ENCODE data around the gene ANKRD36C.
"Not testable (repeated sequence)": the region's sequence is repeated elsewhere in the genome, so short reads cannot be mapped to it uniquely, and the experiment has no call there.

The ANKRD36C gene

GRCh38 chr2:95991351-95992094 is at the start of gene ANKRD36C:
ANKRD36C (minus strand) TSS chr2:95991824; CDS start chr2:95991708, 116 bp downstream.
- peak; percentile 25 for DNase-seq (ENCODE audit: low spot score)
- in situ Hi-C loops (cut with MboI; ENCODE audit: low pct_unique_long_range_greater_than_20kb, low sequenced_read_pairs, unreplicated experiment): not testable (repeated sequence)

DNA sequence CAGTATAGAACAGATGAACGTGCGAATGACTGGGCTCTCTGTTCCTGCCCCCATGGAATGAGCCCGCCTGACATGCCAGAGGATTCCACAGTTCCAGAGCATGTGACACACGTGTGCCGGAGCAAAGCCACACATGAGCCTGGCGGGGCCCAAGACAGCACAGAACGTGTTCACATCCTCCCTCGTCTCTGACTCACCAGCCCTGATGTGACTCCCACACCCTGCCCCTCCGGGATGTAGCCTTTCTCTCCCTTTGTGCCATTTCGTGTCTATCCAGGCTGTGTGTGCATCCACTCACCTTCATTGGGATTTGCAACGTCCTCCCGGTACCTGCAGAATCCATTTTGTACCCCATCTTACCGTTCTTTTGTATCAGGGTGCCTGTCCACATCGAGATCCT is 43.9 kb upstream of the ANKRD36C start:
- not testable (repeated sequence) for DNase-seq (ENCODE audit: low spot score)

DNA sequence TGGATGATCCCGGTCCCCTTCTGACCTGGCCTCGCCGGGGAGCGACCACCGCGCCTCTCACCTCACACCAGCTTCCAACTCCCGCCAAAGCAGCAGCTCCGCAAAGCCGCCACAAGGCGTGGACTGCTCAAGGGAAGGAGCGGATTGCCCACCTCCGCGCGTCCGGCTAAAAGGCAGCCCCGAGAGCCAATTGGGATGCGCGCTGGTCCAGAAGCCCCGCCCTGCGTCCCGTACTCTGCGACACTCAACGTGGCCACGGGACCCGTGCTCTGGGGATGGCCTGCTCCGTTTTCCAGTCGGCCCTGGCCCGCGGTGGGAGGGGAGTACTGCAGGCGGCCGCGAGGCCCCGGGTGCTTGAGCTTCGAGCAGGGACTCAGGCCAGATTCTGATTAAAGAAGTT is 43.2 kb upstream of the ANKRD36C start, which contains the start of gene GPAT2:
TSS of gene GPAT2 (minus strand) at position 125 of the 400 bp plus-strand sequence. CDS start 2,557 bp downstream, outside the sequence.
- in situ Hi-C loops (cut with MboI; ENCODE audit: low pct_unique_long_range_greater_than_20kb, low sequenced_read_pairs, unreplicated experiment); DNase-seq (ENCODE audit: low spot score): not testable (repeated sequence)

More for the DNA sequence above, 43.9 kb upstream of the ANKRD36C start:
- in situ Hi-C loops (cut with MboI; ENCODE audit: low pct_unique_long_range_greater_than_20kb, low sequenced_read_pairs, unreplicated experiment): not testable (repeated sequence)

- DNase-seq (ENCODE audit: low spot score); in situ Hi-C loops (cut with MboI; ENCODE audit: low pct_unique_long_range_greater_than_20kb, low sequenced_read_pairs, unreplicated experiment): not testable (repeated sequence)
Measured at GRCh38 chr2:96033997-96034396, 42.4 kb upstream of the ANKRD36C start.

GRCh38 chr2:96027725-96028325 is 36.2 kb upstream of the ANKRD36C start:
- DNase-seq (ENCODE audit: low spot score); in situ Hi-C loops (cut with MboI; ENCODE audit: low pct_unique_long_range_greater_than_20kb, low sequenced_read_pairs, unreplicated experiment): not testable (repeated sequence)

- in situ Hi-C loops (cut with MboI; ENCODE audit: low pct_unique_long_range_greater_than_20kb, low sequenced_read_pairs, unreplicated experiment): not testable (repeated sequence)
Measured at GRCh38 chr2:96025755-96026154, 34.1 kb upstream of the ANKRD36C start.

DNA sequence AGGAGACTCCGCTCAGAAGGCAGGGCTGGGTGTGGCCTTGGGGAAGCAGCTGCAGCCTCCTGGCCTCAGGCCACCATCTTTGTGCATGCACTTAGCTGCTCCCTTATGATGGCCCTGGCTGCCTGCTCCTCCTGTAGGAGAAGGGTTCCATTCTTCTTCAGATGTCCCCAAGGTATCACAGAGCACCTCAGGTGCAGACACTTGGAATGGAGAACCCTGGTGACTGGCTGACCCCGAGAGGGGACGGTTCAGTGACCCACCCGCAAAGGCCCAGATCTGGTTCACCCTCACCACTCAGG is 33.5 kb upstream of the ANKRD36C start:
- DNase-seq (ENCODE audit: low spot score): peak; percentile 5
- in situ Hi-C loops (cut with MboI; ENCODE audit: low pct_unique_long_range_greater_than_20kb, low sequenced_read_pairs, unreplicated experiment): no loop called here
- no peak for TF ChIP-seq CTCF (IDR thresholded peaks at IDR 0.05; ENCODE audit: extremely low read depth, insufficient read depth, missing control alignments)

More at GRCh38 chr2:96025755-96026154, 34.1 kb upstream of the ANKRD36C start:
- not testable (repeated sequence) for DNase-seq (ENCODE audit: low spot score)

DNA sequence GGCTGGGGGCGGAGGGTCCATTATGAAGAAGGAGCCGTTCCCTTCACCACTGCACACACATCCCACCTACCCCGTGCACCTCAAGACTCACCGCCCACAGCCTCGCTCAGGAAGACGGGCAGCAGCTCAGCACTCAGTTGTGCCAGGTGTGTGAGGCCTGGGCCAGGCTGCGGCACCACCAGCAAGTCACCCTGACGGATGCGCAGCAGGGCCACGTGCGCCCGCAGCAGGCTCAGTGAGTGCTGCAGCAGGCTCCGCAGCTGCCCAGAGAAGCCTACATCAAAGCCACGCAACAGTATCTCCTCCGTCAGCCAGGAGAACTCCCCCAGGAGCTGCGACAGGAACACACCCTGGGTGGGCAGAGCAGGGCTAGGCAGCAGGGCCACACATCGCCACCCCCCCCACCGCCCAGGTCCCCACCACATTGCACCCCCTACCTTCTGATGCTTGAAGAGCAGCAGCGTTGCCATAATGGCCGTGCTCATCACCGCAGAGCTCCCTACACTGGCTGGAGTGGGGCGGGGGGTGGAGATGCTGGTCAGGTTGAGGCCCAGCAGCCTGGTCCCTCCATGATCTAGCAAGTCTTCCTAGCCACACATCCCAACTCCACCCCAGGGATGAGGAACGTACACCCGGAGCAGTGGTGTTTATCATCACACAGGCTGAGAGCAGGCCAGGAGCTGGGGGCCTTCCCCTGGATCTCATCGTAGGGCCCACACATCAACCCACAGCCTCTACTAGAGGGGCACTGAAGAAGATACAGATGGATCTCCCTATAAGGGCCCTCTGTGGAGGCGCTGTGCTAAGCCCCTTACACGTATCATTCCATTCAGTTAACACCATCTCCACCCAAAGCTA is 32.9 kb upstream of the ANKRD36C start:
- in situ Hi-C loops (cut with MboI; ENCODE audit: low pct_unique_long_range_greater_than_20kb, low sequenced_read_pairs, unreplicated experiment): loop anchor here (25.0 kb wide), 1 partner anchor 163 kb away; no protein-coding TSS in a partner anchor
- no peak for TF ChIP-seq CTCF (IDR thresholded peaks at IDR 0.05; ENCODE audit: extremely low read depth, insufficient read depth, missing control alignments)
- DNase-seq (ENCODE audit: low spot score): peak; percentile 1

DNA sequence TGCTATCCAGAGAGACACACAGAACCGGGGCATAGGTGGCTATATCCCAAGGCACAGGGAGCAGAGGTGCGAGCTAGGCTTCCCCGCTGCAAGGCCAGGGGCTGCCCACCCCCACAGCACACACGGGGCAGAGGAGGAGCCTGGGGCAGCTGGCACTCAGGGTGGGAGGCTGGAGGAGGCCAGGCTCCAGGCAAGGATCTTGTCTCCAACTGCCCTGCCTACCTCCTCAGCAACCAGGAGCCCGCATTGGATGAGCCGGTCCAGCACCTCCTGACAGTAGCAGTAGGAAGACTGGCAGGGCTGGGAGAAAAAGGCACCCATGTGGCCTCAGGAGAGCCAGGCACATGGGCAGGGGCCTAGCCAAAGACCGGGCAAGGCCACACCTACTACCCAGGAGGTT is 32.1 kb upstream of the ANKRD36C start:
- not testable (repeated sequence) for DNase-seq (ENCODE audit: low spot score)
- in situ Hi-C loops (cut with MboI; ENCODE audit: low pct_unique_long_range_greater_than_20kb, low sequenced_read_pairs, unreplicated experiment): loop anchor here (25.0 kb wide), 1 partner anchor 164 kb away; no protein-coding TSS in a partner anchor

DNA sequence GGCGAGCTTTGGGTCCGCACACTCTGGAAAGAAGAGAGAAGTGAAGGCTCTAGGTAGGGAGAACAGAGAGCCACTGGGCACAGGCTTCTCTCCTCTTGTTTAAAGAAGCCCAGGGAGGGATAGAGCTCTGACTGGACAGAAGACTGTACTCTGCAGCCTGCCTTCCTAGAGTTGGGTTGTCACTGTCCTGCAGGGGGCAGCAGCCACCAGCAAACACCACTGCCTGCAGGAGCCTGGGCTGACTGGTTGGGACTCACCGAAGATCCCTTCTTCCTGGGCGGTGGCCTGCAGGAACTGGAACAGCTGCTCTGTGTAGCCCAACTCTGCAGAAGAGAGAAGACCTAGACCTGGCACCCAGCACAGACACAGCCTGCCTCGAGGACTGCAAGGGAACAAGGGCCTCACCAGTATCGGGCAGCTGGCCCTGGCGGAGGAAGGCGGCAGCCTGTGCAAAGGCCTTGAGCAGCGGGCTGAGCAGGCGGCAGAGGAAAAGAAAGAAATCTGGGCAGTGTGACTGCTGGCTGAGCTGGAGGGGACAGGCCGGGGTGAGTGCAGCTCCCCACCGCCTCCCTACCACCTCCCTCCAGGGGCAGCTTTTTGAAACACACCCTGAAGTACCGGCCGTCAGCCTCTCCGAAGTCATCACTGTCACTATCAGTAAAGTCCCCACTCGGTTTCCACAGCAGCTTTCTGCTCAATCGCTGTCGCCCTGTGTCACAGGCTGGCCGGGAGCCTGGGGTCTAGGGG is 31.2 kb upstream of the ANKRD36C start:
- peak; percentile 83 for TF ChIP-seq CTCF (IDR thresholded peaks at IDR 0.05; ENCODE audit: extremely low read depth, insufficient read depth, missing control alignments)
- DNase-seq (ENCODE audit: low spot score): peak; percentile 81
- in situ Hi-C loops (cut with MboI; ENCODE audit: low pct_unique_long_range_greater_than_20kb, low sequenced_read_pairs, unreplicated experiment): loop anchor here (25.0 kb wide), 1 partner anchor 164 kb away; no protein-coding TSS in a partner anchor

- DNase-seq (ENCODE audit: low spot score): not testable (repeated sequence)
- in situ Hi-C loops (cut with MboI; ENCODE audit: low pct_unique_long_range_greater_than_20kb, low sequenced_read_pairs, unreplicated experiment): loop anchor here (25.0 kb wide), 1 partner anchor 165 kb away; no protein-coding TSS in a partner anchor
Measured at GRCh38 chr2:96022126-96022525, 30.5 kb upstream of the ANKRD36C start.

DNA sequence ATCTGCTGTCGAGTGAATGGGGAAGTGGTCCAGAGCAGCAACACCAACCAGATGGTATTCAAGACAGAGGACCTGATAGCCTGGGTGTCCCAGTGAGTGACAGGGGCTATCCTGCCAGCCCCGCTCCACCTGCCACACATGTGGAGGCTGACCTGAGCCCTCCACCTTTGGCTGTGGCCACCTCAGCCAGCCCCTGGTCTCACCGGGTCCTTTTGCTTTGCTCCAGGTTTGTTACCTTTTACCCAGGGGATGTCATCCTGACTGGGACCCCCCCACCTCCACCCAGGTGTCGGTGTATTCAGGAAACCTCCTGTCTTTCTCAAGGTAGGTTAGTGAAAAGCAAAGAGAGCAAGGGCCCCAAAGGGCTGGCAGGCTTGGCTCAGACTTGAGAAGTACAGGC is 29.5 kb upstream of the ANKRD36C start:
- in situ Hi-C loops (cut with MboI; ENCODE audit: low pct_unique_long_range_greater_than_20kb, low sequenced_read_pairs, unreplicated experiment): loop anchor here (25.0 kb wide), 1 partner anchor 166 kb away; no protein-coding TSS in a partner anchor
- not testable (repeated sequence) for DNase-seq (ENCODE audit: low spot score)
